Muscle of back (tissue), 11 donors: ENCODE results near the gene ZCCHC24. TPM values are rescaled to one million over a fixed set of nuclear protein-coding genes. Genes with fewer than 3 reads are reported as not detected.
A peak's percentile ranks its signal among the peaks of the same experiment; 100 is the strongest.

ENCODE experiments used
- DNase-seq, 3 donors: peaks; one replicate each; pipeline versions ENCODE4 v3.0.0 to v3.0.0-alpha.2; 2013
- polyA plus RNA-seq, 10 donors: library from polyadenylated mRNA; unstranded; fragments of 120-200 nt; gene quantifications; one replicate each; pipeline ENCODE4 v1.2.1, GENCODE V29; 2013; ENCODE audit not compliant: insufficient read length in 10 of 10

ZCCHC24 gene
- polyA plus RNA-seq, 10 donors: 52.3 to 71.5 (median 59.3) TPM

DNA sequence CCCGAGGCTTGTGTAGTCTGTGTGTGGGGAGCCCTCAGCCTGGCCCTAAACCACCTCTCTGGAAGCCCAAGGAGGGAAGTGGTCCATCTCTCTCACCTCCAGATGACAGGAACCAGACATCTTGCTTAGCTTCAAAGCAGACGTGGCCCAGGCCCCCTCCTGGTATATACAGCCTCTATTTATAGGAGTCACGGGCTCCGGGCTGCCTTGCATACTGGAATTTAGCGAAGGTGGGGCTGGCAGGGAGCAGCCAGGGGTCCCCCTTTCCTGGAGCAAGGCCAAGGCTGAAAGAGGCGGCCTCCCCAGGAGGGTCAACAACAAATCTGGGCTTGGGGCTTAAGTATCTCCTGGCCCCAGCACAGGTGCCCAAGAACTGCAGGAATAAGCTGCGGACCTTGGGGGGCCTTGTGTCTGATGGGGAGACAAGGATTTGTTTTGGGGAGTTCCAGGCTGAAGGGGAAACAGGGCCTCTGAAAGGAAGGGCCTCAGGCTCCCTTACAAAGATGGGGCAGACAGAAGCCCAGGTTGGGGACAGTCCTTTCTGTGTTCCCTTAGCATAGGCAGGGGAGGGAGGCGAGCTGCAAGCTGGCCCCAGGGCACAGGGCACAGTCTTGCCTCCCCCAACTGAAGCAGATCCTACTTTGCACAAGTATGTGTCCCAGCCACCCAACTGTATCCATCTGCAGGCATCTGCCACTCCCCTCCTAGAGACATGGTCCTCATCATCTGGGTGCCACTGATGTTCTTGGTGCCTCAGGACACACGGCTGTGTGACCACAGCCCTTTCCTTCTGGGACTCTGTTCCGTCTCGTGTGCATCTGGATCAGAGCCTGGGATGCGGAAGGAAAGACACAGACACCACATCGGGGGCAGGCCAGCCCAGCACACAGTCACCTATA is 11.9 kb downstream of the ZCCHC24 start:
- DNase-seq: no peak

DNA sequence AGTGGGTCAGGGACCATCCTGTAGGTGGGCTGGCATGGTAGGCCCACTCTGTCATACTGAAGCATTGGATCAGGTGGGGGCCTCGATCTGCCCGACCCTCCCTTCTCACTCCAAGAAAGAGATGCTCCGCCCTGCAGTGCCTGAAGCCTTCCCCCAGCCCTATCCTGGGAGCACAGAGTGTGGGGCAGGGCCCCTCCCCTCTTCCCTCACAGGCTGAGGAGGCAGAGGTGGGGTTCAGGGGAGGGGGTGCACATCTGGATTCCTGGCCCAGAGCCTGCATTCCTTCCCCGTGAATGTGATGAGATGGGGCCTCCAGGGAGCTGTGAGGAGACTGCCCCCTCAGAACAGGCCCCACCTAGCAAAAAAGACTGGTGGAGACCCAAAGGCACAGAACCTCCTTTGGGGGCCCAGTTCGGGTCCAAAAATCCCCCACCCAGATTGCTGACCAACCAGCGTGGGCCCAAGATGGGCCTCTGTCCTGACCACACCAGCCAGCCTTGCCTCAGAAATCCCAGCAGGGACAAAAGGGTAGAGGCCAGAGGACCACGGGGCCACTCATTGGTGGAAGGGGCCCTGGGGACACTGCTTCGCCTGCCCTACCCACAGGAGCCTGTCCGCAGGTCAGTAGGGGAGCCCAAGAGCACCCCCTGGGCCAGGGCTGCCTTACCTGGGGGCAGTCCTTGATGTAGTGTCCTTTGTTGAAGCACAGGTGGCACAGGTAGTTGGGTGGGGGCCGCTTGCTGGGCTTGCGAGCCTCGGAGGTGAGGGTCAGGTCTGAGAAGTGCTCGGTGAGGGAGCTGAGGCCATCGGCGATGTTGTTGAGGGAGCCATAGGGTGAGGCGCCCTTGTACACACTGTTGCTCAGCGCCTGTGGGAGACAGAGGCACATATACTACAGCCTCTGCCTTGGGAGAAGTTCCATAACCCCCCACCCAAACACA is 13.3 kb downstream of the ZCCHC24 start:
- DNase-seq: peak in 2 of 3 donors; percentile 80 to 87

DNA sequence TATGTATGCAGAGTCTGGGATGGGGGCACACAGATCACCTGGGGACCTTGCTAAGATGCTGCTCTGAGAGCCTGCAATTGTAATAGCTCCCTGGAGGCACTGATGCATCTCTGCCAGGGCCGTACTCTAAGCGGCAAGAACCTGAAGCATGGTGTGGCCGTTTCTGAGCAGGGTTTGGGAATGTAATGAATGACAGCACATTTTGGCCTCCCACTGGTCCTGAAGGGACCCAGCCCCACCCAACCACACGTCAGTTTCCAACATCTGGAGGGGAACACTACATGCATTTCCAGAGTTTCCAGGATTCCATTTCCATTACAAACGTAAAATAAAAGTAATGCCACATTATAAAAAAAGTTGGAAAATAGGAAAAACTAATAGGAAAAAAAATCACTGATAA is 14.0 kb downstream of the ZCCHC24 start:
- DNase-seq: peak in 2 of 3 donors; percentile 54 to 77

DNA sequence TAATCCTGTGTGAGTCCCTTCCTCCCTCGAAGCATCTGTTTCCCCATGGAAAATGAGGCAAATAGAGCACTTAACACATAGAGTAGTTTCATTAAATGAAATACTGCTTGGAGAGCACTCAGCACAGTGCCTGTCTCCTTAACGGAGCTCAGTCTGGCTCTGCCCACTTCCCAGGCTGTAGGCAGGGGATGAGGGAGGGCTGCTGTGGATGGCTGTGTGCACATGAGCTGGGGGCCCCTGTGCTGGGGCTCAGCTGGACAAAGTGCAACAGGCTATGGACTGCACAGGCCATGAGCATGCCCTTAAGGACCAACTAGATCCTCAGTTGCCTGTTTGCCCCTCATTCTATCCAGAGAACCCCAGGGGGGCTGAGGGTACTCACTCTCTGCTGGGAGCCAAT is 14.5 kb downstream of the ZCCHC24 start:
- DNase-seq: no peak

DNA sequence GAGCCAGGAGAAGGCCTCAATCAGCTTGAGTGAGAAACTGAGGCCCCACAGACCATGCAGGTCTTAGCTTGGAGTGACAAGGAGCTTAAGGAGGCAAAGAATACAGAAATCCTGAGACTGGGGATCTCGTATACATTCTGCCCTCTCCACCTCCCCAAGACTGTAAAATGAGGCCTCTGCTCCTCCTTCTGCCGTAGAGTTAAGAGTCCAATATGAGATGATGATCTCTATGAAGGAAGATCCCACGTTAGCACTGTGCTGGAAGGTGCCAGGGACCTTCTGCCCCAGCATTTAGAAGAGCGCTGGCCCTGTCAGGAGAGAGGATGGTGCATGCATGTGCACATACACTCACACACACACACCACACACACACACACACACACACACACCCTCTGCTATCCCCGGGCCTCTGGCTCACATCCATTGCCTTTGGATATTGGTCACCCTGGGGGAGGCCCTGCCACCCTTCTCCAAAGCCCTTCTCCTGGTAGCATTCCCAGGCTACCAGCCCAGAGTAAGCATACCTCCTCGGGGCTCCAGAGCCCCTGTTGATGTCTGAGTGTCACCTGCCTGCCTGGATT is 15.0 kb downstream of the ZCCHC24 start:
- no peak for DNase-seq

DNA sequence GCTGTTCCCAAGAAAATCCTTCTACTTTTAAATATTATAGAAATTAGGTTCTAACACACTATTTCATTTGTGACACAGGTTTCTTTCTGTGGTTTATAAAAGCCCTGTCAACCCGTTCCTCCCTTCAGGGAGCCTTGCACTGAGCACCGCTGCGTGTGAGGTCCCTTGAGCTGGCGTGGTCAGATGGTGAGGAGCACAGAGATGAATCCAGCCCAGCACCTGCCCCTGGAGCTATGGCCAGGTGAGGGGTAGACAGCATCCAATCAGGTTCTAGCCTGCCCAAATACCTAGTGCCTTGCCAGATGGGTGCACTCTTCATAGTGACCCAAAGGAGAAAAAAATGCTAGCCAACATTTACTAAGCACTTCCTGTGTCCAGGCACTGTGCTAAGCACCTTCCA is 15.7 kb downstream of the ZCCHC24 start:
- DNase-seq: no peak

DNA sequence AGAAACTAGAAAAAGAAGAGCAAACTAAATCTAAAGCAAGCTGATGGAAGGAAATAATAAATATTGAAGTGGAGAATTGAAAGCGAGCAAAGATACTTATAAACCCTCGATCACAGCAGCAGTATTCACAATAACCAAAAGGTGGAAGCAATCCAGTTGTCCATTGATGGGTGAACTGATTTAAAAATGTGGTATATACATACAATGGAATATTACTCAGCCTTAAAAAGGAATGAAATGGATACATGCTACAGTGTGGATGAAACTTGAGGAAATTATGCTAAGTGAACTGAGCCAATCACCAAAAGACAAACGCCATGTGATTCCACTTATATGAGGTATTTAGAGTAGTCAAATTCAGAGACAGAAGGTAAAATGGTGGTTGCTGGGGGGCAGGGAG is 17.5 kb downstream of the ZCCHC24 start:
- no peak for DNase-seq

DNA sequence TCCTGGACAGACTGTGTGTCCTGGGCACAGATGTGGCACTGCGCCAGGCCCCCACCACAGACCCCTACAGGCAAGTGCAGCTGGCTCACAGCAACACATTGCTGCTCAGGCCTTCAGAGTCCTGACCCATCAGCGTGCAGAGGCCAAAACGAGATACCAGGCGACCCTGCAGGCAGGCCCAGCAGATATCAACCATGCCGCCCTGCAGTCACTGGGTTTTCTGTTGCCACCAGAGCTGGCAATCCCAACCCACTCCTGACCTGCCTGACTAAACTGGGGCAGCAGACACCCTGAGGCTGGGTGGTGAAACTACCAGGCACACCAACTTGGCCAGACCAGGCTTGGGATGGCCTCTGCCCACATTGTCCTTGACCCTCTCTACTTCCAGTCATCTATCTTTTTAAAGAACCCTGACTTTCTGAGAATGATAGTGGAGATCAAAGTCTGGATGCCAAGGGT is 20.3 kb downstream of the ZCCHC24 start:
- DNase-seq: no peak

DNA sequence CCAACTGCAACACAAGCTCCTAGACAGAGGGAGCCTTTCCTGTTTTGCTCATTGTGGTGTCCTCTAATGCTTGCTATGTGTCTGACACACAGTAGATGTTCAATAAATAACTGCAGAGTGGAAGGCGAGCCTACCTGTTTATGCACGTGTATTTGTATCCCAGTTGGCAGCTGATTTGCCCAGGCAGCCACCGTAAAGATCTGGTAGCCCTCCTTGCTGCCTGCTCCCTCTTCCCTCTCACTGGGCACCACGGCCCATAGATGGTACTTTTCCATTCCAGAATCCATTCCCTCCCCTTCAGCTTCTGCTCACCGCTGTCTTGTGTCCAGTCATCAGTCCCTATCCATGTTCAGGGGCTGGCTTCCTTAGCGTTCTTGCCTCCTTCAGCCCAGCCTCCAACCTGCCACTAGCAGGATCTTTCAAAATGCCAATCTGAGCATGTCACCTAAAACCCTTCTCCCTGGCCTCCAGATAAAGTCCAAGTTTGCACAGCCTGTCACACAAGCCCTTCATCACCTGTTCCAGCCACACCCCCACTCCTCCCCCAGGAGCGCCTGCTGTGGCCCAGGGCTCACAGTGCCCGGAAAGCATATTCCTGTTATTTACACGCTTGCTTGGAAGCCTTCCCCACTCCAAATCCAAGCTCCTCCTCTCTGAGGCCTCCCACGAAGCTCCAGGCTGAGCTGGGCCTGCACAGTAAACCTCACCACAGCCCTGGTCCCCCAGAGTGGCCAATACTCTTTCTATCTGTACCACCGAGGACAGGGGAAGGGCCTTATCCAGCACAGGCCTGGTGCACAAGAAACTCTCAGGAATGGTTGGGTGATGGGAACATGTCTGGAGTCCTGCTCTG is 21.0 kb downstream of the ZCCHC24 start:
- DNase-seq: no peak

DNA sequence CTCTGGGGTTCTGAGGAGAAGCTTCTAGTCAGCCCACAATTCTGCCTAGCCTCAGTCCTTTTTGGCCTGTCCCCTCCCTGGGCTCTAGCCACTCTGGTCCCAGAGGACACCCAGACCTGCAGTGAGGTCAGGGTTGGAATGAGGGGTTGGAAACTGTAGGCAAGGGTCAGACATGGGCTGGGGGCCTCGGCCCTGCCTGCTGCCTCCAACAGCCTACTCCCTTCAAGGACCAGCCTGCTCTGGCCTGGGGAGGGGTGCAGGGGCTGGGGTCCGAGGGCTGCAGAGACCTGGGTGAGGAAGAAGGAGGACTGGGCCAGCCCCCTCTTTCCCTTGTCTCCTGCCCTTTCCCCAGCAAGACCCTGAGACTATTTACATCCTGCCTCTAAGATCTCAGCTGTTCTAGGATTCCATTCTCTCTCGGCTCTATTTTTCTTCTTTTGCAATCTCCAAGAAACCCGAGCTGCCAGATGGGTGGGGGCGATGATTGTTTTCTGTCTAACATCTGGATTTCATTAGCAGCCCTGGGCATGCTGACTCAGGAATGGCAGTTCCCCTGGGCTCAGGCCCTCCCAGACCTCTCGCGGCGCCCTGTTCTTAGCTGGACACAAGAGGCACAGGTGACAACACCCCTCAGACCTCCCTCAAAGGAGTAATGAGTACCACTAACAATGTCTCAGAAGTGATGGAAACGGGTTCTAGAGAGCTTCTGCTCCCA is 23.1 kb downstream of the ZCCHC24 start:
- DNase-seq: peak; percentile 66 to 83 (median 78)

DNA sequence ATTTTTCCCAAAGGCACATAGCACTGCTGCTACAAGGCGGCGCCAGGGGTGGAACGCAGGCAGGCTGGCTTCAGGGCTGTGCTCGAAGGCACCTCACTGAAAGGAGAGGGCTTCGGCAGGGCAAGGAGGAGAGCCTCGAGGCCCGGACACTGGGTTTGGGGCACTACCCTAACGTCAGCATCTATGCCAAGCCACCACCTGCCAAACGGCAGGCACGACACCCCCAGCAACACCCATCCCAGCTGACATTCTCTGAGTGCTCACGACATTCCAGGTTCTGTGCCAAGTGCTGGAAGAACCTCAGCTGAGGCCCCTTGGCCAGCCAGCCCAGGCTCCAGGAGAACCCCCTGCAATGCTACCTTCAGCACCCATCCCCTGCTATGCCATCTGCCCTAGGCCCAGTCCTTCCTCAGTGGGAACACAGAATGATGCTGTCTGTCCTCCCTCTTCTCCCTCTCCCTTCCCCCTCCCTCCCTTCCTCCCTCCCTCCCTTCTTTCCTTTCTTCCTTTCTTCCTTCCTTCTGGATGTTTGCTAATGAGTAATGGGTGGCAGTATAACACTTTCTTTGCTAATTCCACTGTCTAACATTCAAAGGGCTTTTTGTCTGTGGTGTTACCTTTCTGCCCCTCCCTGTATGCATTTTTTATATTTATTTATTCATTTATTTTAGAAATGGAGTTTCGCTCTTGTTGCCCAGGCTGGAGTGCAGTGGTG is 24.3 kb downstream of the ZCCHC24 start:
- DNase-seq: peak in 1 of 3 donors; percentile 28

DNA sequence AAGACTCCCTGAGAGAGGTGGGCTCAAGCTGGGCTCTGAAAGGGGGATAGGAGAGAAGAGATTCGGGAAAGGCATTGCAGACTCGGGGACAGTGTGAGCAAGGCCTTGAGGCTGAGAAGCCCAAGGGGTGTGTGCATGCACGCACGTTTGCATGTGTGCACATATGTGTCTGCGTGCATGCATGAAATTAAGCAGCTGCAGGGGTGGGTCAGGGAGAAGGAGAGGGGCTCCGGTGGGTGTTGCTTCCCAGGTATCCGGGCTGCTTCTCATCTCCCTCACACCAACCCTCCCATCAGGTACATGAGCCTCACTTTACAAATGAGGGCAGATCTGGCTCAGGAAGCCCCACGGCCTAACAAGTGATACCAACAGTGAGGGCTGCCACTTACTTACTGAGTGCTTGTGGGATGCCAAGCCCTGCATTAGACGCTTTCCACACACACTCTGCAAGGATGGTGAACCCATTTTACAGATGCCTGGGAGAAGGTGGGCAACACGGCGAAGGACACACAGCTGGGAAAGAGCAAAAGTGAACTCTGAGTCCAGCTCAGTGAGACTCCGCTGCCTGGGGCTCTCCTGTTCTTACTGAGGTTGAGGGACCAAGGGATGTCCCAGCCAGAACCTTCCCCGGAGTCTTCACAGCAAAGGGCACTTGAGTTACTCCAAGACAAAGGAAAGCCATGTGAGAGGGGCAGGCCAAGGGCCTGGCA is 26.4 kb downstream of the ZCCHC24 start:
- no peak for DNase-seq

DNA sequence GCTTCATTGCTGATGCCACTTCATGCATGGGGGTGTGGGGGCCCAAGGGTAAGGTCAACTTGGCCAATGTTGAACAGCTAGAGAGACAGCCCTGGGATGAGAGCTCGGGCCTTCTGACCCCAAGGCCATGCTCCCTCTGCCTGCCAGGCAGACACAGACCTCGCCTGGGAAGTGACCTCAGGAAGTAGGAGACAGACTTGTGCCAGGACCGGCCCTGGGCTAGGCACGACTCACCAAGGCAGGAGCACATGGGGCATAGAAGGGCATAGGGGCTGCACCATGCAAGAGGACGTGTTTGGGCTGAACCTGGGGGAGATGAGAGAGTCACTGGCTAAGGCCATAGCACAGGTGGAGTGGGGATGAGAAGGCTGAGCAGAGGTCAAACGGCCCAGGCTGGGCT is 27.1 kb downstream of the ZCCHC24 start:
- no peak for DNase-seq

DNA sequence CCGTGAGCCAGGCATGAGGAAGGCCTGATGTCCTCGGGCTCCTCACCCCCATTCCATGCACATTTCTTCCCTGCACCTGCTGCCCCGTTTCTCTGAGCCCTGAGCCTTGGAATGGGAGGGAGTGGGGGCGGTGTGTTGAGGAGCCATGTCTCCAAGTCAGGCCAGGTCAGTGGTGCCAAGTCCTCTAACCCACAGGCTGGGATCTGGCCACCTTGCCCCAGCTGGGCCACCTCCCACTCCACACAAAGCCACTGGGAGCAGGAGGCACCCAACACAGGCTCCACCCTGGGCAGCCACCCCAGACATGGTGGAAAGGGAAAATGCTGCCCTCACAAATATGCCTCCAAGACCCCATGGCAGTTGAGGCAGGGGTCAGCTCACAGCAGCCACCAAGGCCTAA is 27.7 kb downstream of the ZCCHC24 start:
- no peak for DNase-seq

DNA sequence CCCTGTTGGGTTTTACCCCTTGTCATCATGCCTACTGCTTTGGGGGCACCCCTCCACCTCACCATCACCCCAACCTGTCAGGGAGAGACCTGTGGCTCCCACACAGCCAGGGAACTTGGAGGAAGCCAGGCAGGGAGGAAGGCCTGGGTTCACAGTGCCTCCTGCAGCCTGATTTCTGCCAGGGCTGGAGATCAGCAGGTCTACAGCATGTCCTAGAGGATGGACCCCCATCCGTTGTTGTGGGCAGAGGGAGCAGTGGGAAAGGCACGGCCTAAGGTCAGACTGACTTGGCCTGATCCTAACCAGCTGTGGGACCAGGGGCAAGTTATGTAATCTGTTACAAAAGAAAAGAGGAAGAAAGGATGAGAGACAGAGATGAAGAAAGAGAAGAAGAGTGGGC is 28.2 kb downstream of the ZCCHC24 start:
- no peak for DNase-seq

DNA sequence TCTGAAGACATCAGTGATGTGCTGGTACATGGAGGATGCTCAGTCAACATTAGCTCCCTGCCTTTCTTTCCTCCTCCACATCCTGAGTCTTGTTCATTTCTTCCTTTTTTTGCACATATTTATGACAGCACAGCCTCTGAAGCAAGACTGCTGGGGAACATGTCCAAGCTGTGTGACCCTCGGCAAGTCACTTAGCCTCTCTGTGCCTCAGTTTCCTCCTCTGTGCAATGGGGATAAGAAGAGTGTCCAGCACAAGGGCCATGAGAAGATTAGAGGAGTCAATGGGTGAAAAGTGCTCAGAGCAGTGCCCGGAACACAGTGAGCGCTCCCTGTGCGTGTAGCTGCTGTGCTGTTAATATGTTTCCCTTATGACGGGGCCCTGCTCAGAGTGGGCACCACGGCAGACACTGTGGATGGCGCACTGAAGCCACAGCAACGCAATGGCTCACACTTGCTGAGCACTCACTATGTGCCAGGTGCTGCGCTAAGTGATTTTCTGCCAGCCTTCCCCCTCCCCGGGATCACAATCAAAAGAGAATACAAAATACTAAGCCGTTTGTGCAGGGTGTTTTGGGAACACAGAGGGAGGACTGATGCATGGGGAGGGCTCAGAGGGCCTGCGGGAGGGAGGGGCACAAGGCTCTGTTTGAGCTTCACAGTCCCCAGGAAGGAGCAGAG is 28.7 kb downstream of the ZCCHC24 start:
- no peak for DNase-seq

DNA sequence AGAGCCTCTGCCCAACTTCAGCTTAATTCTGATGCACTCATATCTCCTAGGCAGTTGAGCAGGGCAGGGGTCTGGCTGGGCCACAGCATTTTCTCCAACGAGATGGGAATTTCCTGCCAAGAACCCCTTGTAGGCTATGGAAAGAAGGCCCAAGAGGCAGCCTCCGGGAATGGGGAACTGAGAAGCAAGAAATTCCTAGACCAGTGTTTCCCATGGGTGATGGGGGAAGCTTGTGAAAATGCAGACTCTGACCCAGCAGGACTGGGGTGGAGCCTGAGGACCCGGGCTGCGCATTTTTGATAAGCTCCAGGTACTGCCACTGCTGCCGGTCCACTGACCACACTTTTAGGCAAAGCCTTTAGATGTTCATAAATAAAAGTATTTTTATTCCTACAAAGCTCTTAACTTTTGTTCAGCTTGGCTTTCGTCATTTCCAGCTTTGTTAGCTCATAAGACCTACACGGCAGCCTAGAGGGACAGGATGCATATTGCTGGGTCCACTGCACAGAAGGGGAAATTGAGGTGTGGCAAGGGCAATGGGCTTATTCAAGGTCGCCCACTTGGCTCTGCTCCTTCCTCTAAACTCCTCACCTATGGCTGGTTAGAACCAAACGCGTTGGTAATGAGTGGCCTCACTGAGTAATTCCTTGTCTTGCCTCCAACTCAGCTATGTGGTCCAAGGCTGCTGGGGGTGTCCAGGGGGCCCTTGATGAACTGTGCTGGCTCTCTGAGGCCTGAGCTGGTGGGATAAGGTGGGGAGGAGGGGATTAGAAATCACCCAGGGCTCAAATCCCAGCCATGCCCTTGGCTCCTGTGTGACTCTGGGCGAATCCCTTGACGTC is 29.5 kb downstream of the ZCCHC24 start:
- DNase-seq: no peak

DNA sequence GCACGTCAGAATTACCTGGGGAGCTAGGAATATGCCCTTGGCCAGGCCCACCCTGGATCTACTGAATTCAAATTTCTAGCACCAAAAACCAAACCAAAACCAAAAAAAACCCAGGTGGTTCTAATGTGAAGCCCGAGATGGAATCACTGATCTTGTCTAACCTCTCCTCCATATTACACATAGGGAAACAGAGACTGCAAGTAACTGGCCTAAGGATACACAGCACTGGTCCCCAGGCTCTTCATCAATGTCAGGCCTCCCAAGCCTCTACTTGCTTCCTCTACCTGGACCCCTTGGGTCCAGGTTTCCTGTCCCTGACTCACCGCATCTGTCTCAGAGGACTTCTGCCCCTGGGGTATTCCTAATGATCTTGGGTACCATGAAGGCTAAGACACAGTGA is 30.7 kb downstream of the ZCCHC24 start:
- no peak for DNase-seq
